Body of pancreas (tissue), 4 donors: Measurements from ENCODE around the gene TRIM56. TPM values are rescaled to one million over a fixed set of nuclear protein-coding genes. Genes with fewer than 3 reads are reported as not detected.

ENCODE experiments used
- ATAC-seq: fragments of 150-250 bp; one replicate; pipeline ENCODE4 v1.9.1; 2016
- DNase-seq, 4 donors: peaks; one replicate each; pipeline ENCODE4 v3.0.0-alpha.2; 2019
- H3K27ac ChIP-seq, 4 donors: fragments of 200-600 bp; sonication (generic); 1 replicate in 3 of 4; 2 replicates in 1 of 4; pipeline versions ENCODE4 v1.5.1 to v1.6.1; 2016 to 2019; ENCODE audit warnings: mild to moderate bottlenecking in 1 of 4, mixed read lengths in 1 of 4, moderate library complexity in 1 of 4
- H3K27me3 ChIP-seq, 2 donors: fragments of 200-600 bp; sonication (generic); one replicate each; pipeline ENCODE4 v1.6.0; 2016; ENCODE audit warnings: mild to moderate bottlenecking in 1 of 2
- H3K36me3 ChIP-seq, 2 donors: fragments of 200-600 bp; sonication (generic); replicated peaks in 1 of 2; 2 replicates each; pipeline ENCODE4 v1.5.1; 2016; ENCODE audit warnings: low read depth in 2 of 2; ENCODE audit not compliant: insufficient read depth in 1 of 2
- H3K4me1 ChIP-seq: fragments of 200-600 bp; sonication (generic); one replicate; pipeline ENCODE4 v1.6.0; 2016
- H3K4me3 ChIP-seq, 2 donors: fragments of 200-600 bp; sonication (generic); 1 replicate in 1 of 2; 2 replicates in 1 of 2; pipeline ENCODE4 v1.5.1; 2016 to 2019
- H3K9me3 ChIP-seq, 3 donors: fragments of 200-600 bp; sonication (generic); 1 replicate in 2 of 3; 2 replicates in 1 of 3; pipeline ENCODE4 v1.5.1; 2016
- CTCF ChIP-seq, 7 experiments: fragments of 450-650 bp in 4 of 7; fragments of 200-600 bp in 3 of 7; sonication (generic) in 3 of 7; IDR thresholded peaks; one replicate each; pipeline ENCODE4 v1.5.1; 2016 to 2019; ENCODE audit warnings: antibody characterized with exemption in 7 of 7
- POLR2A ChIP-seq, 3 donors: fragments of 450-650 bp; IDR thresholded peaks; one replicate each; pipeline ENCODE4 v1.6.1; 2016; ENCODE audit warnings: antibody characterized with exemption in 3 of 3, mild to moderate bottlenecking in 2 of 3
- WGBS, 2 donors: methylation state at CpG; one replicate each; pipeline ENCODE4 v1.1.5; 2017; 5-methylcytosine and 5-hydroxymethylcytosine counted together
- intact Hi-C: fragments of 100-400 bp; cut with DNase I; formaldehyde crosslinking; loops from one replicate; pipeline ENCODE4 v1.15.1; 2023
- total RNA-seq, 2 donors: library from RNA; depleted of rRNA; stranded (reverse); fragments of >200 nt; gene quantifications; one replicate each; pipeline ENCODE4 v1.1.0, GENCODE V29; 2016

The TRIM56 gene
- total RNA-seq, 2 donors from 2014 or later: 13.5 to 19.4 TPM

GRCh38 chr7:101123703-101124068 is 38.4 kb downstream of the TRIM56 start:
- WGBS, 2 donors: 74 to 76% methylated on average over 3 of the region's 3 CpGs
- H3K36me3 ChIP-seq: no peaks in the 10 kb centered on the region
- peaks cover 0 to 17% of the 10 kb centered on the region in 2 donors for H3K27me3 ChIP-seq
- ATAC-seq (no peak), DNase-seq (no peak)
- TF ChIP-seq CTCF (IDR thresholded peaks at IDR 0.05): no peak
- no peak for TF ChIP-seq POLR2A (IDR thresholded peaks at IDR 0.05)
- H3K9me3 ChIP-seq: no peaks in the 10 kb centered on the region
- intact Hi-C loops: no loop called here
- H3K4me3 ChIP-seq: no peak overlapping the region
- peaks cover 15% of the 10 kb centered on the region for H3K4me1 ChIP-seq
- no peak overlapping the region for H3K27ac ChIP-seq

DNA sequence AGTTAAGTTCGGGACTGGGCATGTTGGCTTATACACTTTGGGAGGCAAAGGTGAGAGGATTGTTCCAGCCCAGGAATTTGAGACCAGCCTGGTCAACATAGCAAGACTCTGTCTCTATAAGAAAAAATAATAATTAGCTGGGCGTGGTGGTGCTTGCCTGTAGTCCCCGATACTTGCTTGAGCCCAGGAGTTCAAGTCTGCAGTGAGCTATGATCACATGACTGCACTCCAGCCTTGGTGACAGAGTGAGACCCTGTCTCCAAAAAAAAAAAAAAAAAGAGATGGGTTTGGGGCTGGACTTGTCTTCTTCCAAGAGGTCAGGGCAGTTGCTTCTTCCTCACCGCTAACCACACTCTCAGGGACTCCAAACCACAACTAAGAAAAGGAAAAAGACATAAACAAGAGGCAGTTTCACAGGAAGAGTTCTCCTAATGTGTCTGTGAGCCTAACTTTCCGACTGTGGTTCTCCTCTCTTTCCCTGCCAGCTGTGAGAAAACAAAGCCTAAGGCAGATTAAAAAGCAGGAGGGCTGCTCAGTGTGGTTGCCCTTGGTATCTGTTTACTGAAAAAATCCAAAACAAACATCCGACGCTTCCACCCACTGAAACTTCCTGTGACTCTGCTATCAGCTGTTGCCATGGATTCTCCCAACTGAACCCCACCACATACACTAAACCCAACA is 39.2 kb downstream of the TRIM56 start:
- DNase-seq (no peak), ATAC-seq (no peak)
- intact Hi-C loops: no loop called here
- Histone ChIP-seq H3K27ac (peak overlapping the region in 2 of 4 donors; percentile 30 to 40), H3K9me3 (no peaks in the 10 kb centered on the region), H3K36me3 (no peaks in the 10 kb centered on the region), H3K4me3 (no peak overlapping the region), H3K4me1 (peaks cover 15% of the 10 kb centered on the region), H3K27me3 (peaks cover 0 to 17% of the 10 kb centered on the region in 2 donors)
- WGBS, 2 donors: 40 to 48% methylated on average over 7 of the region's 7 CpGs
- TF ChIP-seq CTCF (IDR thresholded peaks at IDR 0.05): no peak
- no peak for TF ChIP-seq POLR2A (IDR thresholded peaks at IDR 0.05)

- H3K4me3 ChIP-seq: no peak overlapping the region
- H3K4me1 ChIP-seq: peaks cover 15% of the 10 kb centered on the region
- intact Hi-C loops: no loop called here
- no peaks in the 10 kb centered on the region for H3K9me3 ChIP-seq
- peaks cover 0 to 17% of the 10 kb centered on the region in 2 donors for H3K27me3 ChIP-seq
- no peak for TF ChIP-seq POLR2A (IDR thresholded peaks at IDR 0.05)
- TF ChIP-seq CTCF (IDR thresholded peaks at IDR 0.05): no peak
- DNase-seq (peak; percentile 37 to 52 (median 46)), ATAC-seq (peak; percentile 46)
- H3K36me3 ChIP-seq: no peaks in the 10 kb centered on the region
- peak overlapping the region in 2 of 4 donors; percentile 1 to 28 for H3K27ac ChIP-seq
- 29 to 33% methylated on average over 9 to 15 of the region's 15 CpGs for WGBS, 2 donors
Observed at GRCh38 chr7:101125989-101126650, 40.8 kb downstream of the TRIM56 start.

DNA sequence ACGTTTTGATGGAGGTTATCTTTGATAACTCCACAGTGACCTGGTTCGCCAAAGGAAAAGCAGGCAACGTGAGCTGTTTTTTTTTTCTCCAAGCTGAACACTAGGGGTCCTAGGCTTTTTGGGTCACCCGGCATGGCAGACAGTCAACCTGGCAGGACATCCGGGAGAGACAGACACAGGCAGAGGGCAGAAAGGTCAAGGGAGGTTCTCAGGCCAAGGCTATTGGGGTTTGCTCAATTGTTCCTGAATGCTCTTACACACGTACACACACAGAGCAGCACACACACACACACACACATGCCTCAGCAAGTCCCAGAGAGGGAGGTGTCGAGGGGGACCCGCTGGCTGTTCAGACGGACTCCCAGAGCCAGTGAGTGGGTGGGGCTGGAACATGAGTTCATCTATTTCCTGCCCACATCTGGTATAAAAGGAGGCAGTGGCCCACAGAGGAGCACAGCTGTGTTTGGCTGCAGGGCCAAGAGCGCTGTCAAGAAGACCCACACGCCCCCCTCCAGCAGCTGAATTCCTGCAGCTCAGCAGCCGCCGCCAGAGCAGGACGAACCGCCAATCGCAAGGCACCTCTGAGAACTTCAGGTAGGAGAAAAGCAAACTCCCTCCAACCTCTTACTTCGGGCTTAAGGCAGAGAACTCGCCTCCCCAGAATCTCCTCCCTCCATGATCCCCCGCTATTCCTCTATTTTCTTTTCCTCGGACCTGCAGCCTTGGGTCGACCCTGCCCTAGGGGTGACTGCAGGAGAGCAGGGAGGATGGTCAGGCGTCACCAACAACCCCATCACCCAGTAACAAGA is 41.6 kb downstream of the TRIM56 start, which contains the start of gene SERPINE1:
Gene SERPINE1 (plus strand): TSS at position 454 of the 809 bp plus-strand sequence. CDS start 1,290 bp downstream, outside the sequence.
- 5 to 7% methylated on average over 11 to 22 of the region's 22 CpGs for WGBS, 2 donors
- no peak within 1 kb of the TSS for H3K4me3 ChIP-seq

More for the DNA sequence above, 41.6 kb downstream of the TRIM56 start, which contains the start of gene SERPINE1:
- intact Hi-C loops: no loop called here
- Histone ChIP-seq H3K36me3 (no peaks in the 10 kb centered on the region), H3K27ac (peak within 1 kb of the TSS in 2 of 4 donors; percentile 1 to 28), H3K4me1 (peaks cover 15% of the 10 kb centered on the region), H3K27me3 (peaks cover 0 to 14% of the 10 kb centered on the region in 2 donors), H3K9me3 (no peaks in the 10 kb centered on the region)
- DNase-seq (peak; percentile 45 to 86 (median 70)), ATAC-seq (peak; percentile 71)
- TF ChIP-seq CTCF (IDR thresholded peaks at IDR 0.05) (peak in 1 of 7 experiments; percentile 5), POLR2A (IDR thresholded peaks at IDR 0.05) (peak; percentile 28 to 77 (median 73))
